Measurements from ENCODE around the gene IKZF5.

- TF ChIP-seq CTCF (IDR thresholded peaks at IDR 0.05), result no peak
- no peak for TF ChIP-seq KAT7 (CRISPR knock-in tag; IDR thresholded peaks at IDR 0.05; ENCODE audit: borderline replicate concordance)
- no peak for TF ChIP-seq SP1 (CRISPR knock-in tag; conservative IDR thresholded peaks at IDR 0.05)
- no peak for TF ChIP-seq MAX (CRISPR knock-in tag; IDR thresholded peaks at IDR 0.05)
- TF ChIP-seq ZNF263 (CRISPR knock-in tag; IDR thresholded peaks at IDR 0.05; ENCODE audit: low read depth), result no peak
- TF ChIP-seq, protein P1, sequence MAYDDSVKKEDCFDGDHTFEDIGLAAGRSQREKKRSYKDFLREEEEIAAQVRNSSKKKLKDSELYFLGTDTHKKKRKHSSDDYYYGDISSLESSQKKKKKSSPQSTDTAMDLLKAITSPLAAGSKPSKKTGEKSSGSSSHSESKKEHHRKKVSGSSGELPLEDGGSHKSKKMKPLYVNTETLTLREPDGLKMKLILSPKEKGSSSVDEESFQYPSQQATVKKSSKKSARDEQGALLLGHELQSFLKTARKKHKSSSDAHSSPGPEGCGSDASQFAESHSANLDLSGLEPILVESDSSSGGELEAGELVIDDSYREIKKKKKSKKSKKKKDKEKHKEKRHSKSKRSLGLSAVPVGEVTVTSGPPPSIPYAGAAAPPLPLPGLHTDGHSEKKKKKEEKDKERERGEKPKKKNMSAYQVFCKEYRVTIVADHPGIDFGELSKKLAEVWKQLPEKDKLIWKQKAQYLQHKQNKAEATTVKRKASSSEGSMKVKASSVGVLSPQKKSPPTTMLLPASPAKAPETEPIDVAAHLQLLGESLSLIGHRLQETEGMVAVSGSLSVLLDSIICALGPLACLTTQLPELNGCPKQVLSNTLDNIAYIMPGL (CRISPR knock-in tag; IDR thresholded peaks at IDR 0.05), result no peak
- TF ChIP-seq ELF4 (CRISPR knock-in tag; IDR thresholded peaks at IDR 0.05; ENCODE audit: low read depth), result no peak
- no peak for TF ChIP-seq ATF2 (CRISPR knock-in tag; IDR thresholded peaks at IDR 0.05; ENCODE audit: borderline replicate concordance, low read depth)
- no peak for TF ChIP-seq SMAD3 (CRISPR knock-in tag; IDR thresholded peaks at IDR 0.05; ENCODE audit: borderline replicate concordance)
- TF ChIP-seq ZNF121 (CRISPR knock-in tag; IDR thresholded peaks at IDR 0.05), result no peak
Observed at GRCh38 chr10:122997864-122998263, 10.7 kb downstream of the IKZF5 start.
